GM12878 (cell line): Measurements from ENCODE around the gene UGT8. TPM values are rescaled to one million over a fixed set of nuclear protein-coding genes. Genes with fewer than 3 reads are reported as not detected.

Experiments used
- ATAC-seq: fragments of 200-7000 bp; cut with Tn5 transposase; 3 replicates; pipeline ENCODE4 v1.9.1; 2020; ENCODE audit warnings: mild to moderate bottlenecking, moderate library complexity
- BruUV-seq: library from RNA; stranded (reverse); fragments of 400-500 nt; replicated peaks from 2 replicates; lab custom pipeline; 2021; lab: Mats Ljungman, UMichigan
- CTCF ChIA-PET: fragments of 300-600 bp; sonication (Branson Sonifier 250); formaldehyde crosslinking; extraction: SDS; loops from one replicate; lab custom pipeline; 2021; ENCODE audit warnings: inconsistent platforms; lab: Yijun Ruan, JAX
- POLR2A ChIA-PET: fragments of 350-600 bp; formaldehyde crosslinking; extraction: SDS; loops from one replicate; lab custom pipeline; 2021; ENCODE audit warnings: inconsistent platforms; lab: Charles Lee
- RAD21 ChIA-PET: fragments of 300-600 bp; sonication (Branson Sonifier 250); formaldehyde crosslinking; loops from one replicate; lab custom pipeline; 2023; ENCODE audit warnings: antibody characterized with exemption; ENCODE audit not compliant: unreplicated experiment; lab: Charles Lee
- SMC1A ChIA-PET: fragments of 300-600 bp; sonication (Branson Sonifier 250); formaldehyde crosslinking; loops from one replicate; lab custom pipeline; 2023; ENCODE audit not compliant: unreplicated experiment, uncharacterized antibody; lab: Charles Lee
- DNase-seq: peaks from one replicate; pipeline ENCODE4 v3.0.0-alpha.2; 2011; ENCODE audit warnings: low read depth, low spot score
- FAIRE-seq: peaks from 3 replicates; lab custom pipeline; 2011; peaks lifted over from hg19 to GRCh38; lab: Jason Lieb, UNC
- H2AFZ ChIP-seq: 2 replicates; pipeline ENCODE4 v1.6.0; 2011; ENCODE audit warnings: low read depth, low read length, control low read depth; ENCODE audit not compliant: control insufficient read depth
- H3K27ac ChIP-seq: 2 replicates; pipeline ENCODE4 v1.5.1; 2011; ENCODE audit warnings: control low read depth; ENCODE audit not compliant: control insufficient read depth, insufficient read depth
- H3K27me3 ChIP-seq, 2 experiments: replicated peaks in 1 of 2; 2 replicates each; pipeline versions ENCODE4 v1.6.0 to v1.6.1; 2011; ENCODE audit warnings: low read length in 1 of 2; ENCODE audit not compliant: control insufficient read depth in 2 of 2, insufficient read depth in 2 of 2
- H3K36me3 ChIP-seq, 2 experiments: 2 replicates each; pipeline ENCODE4 v1.5.1; 2011; ENCODE audit warnings: low read length in 1 of 2; ENCODE audit not compliant: control insufficient read depth in 2 of 2, insufficient read depth in 2 of 2
- H3K4me1 ChIP-seq: 2 replicates; pipeline ENCODE4 v1.6.1; 2011; ENCODE audit warnings: mild to moderate bottlenecking, low read length, moderate library complexity, mixed read lengths; ENCODE audit not compliant: control insufficient read depth, insufficient read depth
- H3K4me2 ChIP-seq: 2 replicates; pipeline ENCODE4 v1.6.0; 2011; ENCODE audit warnings: control low read depth; ENCODE audit not compliant: control insufficient read depth, insufficient read depth
- H3K4me3 ChIP-seq: fragments of 200-600 bp; sonication (generic); 2 replicates; pipeline ENCODE4 v1.5.1; 2016
- H3K79me2 ChIP-seq: 2 replicates; pipeline ENCODE4 v1.6.0; 2011; ENCODE audit warnings: low read length; ENCODE audit not compliant: control insufficient read depth, insufficient read depth
- H3K9ac ChIP-seq: 2 replicates; pipeline ENCODE4 v1.8.0; 2011; ENCODE audit warnings: low read length, control low read depth, mixed read lengths; ENCODE audit not compliant: control insufficient read depth, insufficient read depth
- H3K9me3 ChIP-seq: replicated peaks from 3 replicates; pipeline ENCODE4 v1.5.1; 2011; ENCODE audit warnings: mild to moderate bottlenecking, low read length; ENCODE audit not compliant: control insufficient read depth, insufficient read depth
- H4K20me1 ChIP-seq: 2 replicates; pipeline ENCODE4 v1.6.0; 2011; ENCODE audit not compliant: control insufficient read depth, insufficient read depth
- CBX3 ChIP-seq: fragments of 200-600 bp; sonication (generic); IDR thresholded peaks from 2 replicates; pipeline ENCODE4 v1.6.1; 2016; ENCODE audit warnings: low read depth, borderline replicate concordance
- FOXK2 ChIP-seq: fragments of 450-650 bp; IDR thresholded peaks from 2 replicates; pipeline ENCODE4 v1.6.1; 2017; ENCODE audit warnings: mild to moderate bottlenecking, moderate library complexity
- GATAD2B ChIP-seq: fragments of 450-650 bp; conservative IDR thresholded peaks from 2 replicates; pipeline ENCODE4 v1.6.1; 2017; ENCODE audit warnings: low read depth, mild to moderate bottlenecking, moderate library complexity
- HCFC1 ChIP-seq: fragments of 150-350 bp; IDR thresholded peaks from 2 replicates; pipeline ENCODE4 v1.6.1; 2014; ENCODE audit warnings: low read length
- IRF4 ChIP-seq: IDR thresholded peaks from 2 replicates; pipeline ENCODE4 v1.6.1; 2011; ENCODE audit warnings: low read depth, low read length
- MTA3 ChIP-seq: IDR thresholded peaks from 2 replicates; pipeline ENCODE4 v1.6.1; 2012; ENCODE audit warnings: low read length, inconsistent platforms, borderline replicate concordance
- MYC ChIP-seq: IDR thresholded peaks from 2 replicates; pipeline ENCODE4 v1.6.1; 2011; ENCODE audit warnings: mild to moderate bottlenecking, low read length, moderate library complexity, inconsistent platforms; ENCODE audit not compliant: insufficient read depth, insufficient replicate concordance, insufficient read length, severe bottlenecking
- NR2F1 ChIP-seq: fragments of 450-650 bp; conservative IDR thresholded peaks from 2 replicates; pipeline ENCODE4 v1.6.1; 2017; ENCODE audit warnings: mild to moderate bottlenecking
- PAX5 ChIP-seq: IDR thresholded peaks from 2 replicates; pipeline ENCODE4 v1.6.1; 2011; ENCODE audit warnings: low read depth, low read length, borderline replicate concordance
- RAD51 ChIP-seq: fragments of 450-650 bp; IDR thresholded peaks from 2 replicates; pipeline ENCODE4 v1.6.1; 2016; ENCODE audit warnings: moderate library complexity, mild to moderate bottlenecking, inconsistent platforms
- SMAD1 ChIP-seq: fragments of 450-650 bp; IDR thresholded peaks from 2 replicates; pipeline ENCODE4 v1.6.1; 2018; ENCODE audit warnings: mild to moderate bottlenecking, low read depth; ENCODE audit not compliant: partially characterized antibody
- SUZ12 ChIP-seq: fragments of 200-600 bp; sonication (generic); IDR thresholded peaks from one replicate; pipeline ENCODE4 v1.6.1; 2018; ENCODE audit warnings: antibody characterized with exemption, mild to moderate bottlenecking; ENCODE audit not compliant: unreplicated experiment
- TCF7 ChIP-seq: IDR thresholded peaks from 2 replicates; pipeline ENCODE4 v1.6.1; 2014; ENCODE audit warnings: antibody characterized with exemption, borderline replicate concordance
- ZNF217 ChIP-seq: fragments of 450-650 bp; IDR thresholded peaks from 2 replicates; pipeline ENCODE4 v1.6.1; 2017; ENCODE audit warnings: antibody characterized with exemption, mild to moderate bottlenecking
- WGBS: methylation state at CpG from one replicate; pipeline ENCODE4 v1.1.6; 2016; ENCODE audit warnings: low lambda C conversion rate; ENCODE audit not compliant: insufficient replicate concordance, insufficient coverage; ENCODE audit errors: missing lambda C conversion rate; 5-methylcytosine and 5-hydroxymethylcytosine counted together
- in situ Hi-C: fragments of 300-500 bp; cut with MboI; formaldehyde crosslinking; loops from 9 replicates; pipeline ENCODE4 v1.14.3; 2018; ENCODE audit warnings: mixed read lengths
- intact Hi-C: fragments of 100-400 bp; cut with micrococcal nuclease; formaldehyde crosslinking; loops from one replicate; pipeline ENCODE4 v1.14.2; 2022; ENCODE audit not compliant: unreplicated experiment
- polyA plus RNA-seq, 11 experiments: library from polyadenylated mRNA; depleted of rRNA in 4 of 11; unstranded in 6 of 11; stranded (reverse) in 5 of 11; fragments of >200 nt; fragmentation: Nextera tagmentation in 4 of 11; fragmentation: Illumina TruSeq in 1 of 11; extraction: Ambion mirVana in 4 of 11; extraction: Trizol in 1 of 11; gene quantifications; 1 replicate in 1 of 11; 2 replicates in 10 of 11; pipeline versions ENCODE4 v1.2.1 to v1.2.3, GENCODE V29; 2011 to 2016; ENCODE audit warnings: inconsistent platforms in 2 of 11, missing spikeins in 2 of 11, low read depth in 1 of 11
- total RNA-seq, 4 experiments: library from RNA; depleted of rRNA in 3 of 4; stranded (reverse); fragments of >200 nt in 3 of 4; fragmentation: Illumina TruSeq in 1 of 4; extraction: Trizol in 1 of 4; gene quantifications; 2 replicates each; pipeline versions ENCODE4 v1.2.1 to v1.2.3, GENCODE V29; 2013 to 2021
- TF ChIP-seq, protein P1 (sequence below), 3 experiments: IDR thresholded peaks in 2 of 3; conservative IDR thresholded peaks in 1 of 3; 2 replicates each; pipeline ENCODE4 v1.5.1; 2011; ENCODE audit warnings: low read depth in 3 of 3, low read length in 3 of 3, mild to moderate bottlenecking in 3 of 3, control low read depth in 2 of 3, moderate library complexity in 2 of 3, inconsistent platforms in 1 of 3, mixed read lengths in 1 of 3; ENCODE audit not compliant: control insufficient read depth in 2 of 3, insufficient read depth in 1 of 3; ENCODE audit errors: extremely low read depth in 1 of 3

UGT8 gene
- total and polyA plus RNA-seq, 10 of the 15 experiments (the other 5 are each of a cell fraction or from before 2014, with no cell fraction given): 0.16 to 1.1 (median 0.49) TPM

DNA sequence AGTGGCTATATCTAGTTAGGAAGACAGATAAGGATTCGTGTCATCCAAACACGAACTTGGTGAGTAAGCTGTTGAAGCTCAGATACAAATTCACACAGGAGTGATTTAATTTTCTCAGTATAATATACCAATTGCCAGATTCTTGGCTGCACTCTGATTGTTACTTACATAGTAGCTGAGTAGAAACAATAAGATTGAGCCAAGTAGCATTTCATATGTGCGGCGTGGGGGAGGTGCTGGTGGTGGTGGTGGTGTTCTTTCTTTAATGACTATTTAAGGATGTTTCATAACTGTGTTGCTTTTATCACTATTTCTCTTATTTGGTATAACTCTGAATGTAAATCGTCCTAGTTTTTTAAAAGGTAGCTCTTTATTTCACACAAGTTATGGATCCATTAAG is 102.9 kb downstream of the UGT8 start:
- no peak overlapping the region for H3K9ac ChIP-seq
- DNase-seq: no peak
- ChIA-PET SMC1A (interaction anchor here (0.6 to 1.0 kb wide), 2 partner anchors 9 to 102 kb away, joined by 3 read pairs; no protein-coding TSS in a partner anchor), RAD21 (interaction anchor here (1.1 to 1.2 kb wide), 2 partner anchors 314 to 318 kb away, joined by 3 read pairs; no protein-coding TSS in a partner anchor), POLR2A (no interaction called here), CTCF (no interaction called here)
- intact Hi-C loops (no loop called here), in situ Hi-C loops (no loop called here)
- H3K4me2 ChIP-seq: no peak overlapping the region
- no peak for FAIRE-seq
- no peak for ATAC-seq
- TF ChIP-seq HCFC1 (no peak), NR2F1 (no peak), RAD51 (no peak), GATAD2B (no peak), SUZ12 (no peak), MTA3 (no peak)
- H2AFZ ChIP-seq: no peak overlapping the region
- H3K79me2 ChIP-seq: no peaks in the 10 kb centered on the region
- no peaks in the 10 kb centered on the region; a peak in 1 of 4 replicates for H3K27me3 ChIP-seq
- no peak overlapping the region for H3K4me3 ChIP-seq
- H3K4me1 ChIP-seq: no peaks in the 10 kb centered on the region
- H3K9me3 ChIP-seq: no peaks in the 10 kb centered on the region
- WGBS: 42% methylated on average over 5 of the region's 5 CpGs
- no peaks in the 10 kb centered on the region for H4K20me1 ChIP-seq
- H3K27ac ChIP-seq: no peak overlapping the region
- no TSS peak for BruUV-seq
- H3K36me3 ChIP-seq: no peaks in the 10 kb centered on the region

- H3K4me3 ChIP-seq: no peak overlapping the region
- no peaks in the 10 kb centered on the region for H3K36me3 ChIP-seq
- no peaks in the 10 kb centered on the region for H3K27me3 ChIP-seq
- ATAC-seq (no peak), FAIRE-seq (no peak), DNase-seq (no peak)
- intact Hi-C loops: no loop called here
- no peaks in the 10 kb centered on the region for H3K79me2 ChIP-seq
- no TSS peak for BruUV-seq
- H3K27ac ChIP-seq: no peak overlapping the region
- ChIA-PET SMC1A (interaction anchor here (0.8 to 1.1 kb wide), 3 partner anchors 11 to 329 kb away, joined by 3 read pairs; no protein-coding TSS in a partner anchor), CTCF (interaction anchor here (1.6 kb wide), 1 partner anchor 91 kb away, joined by 4 read pairs; no protein-coding TSS in a partner anchor), POLR2A (no interaction called here), RAD21 (no interaction called here)
- in situ Hi-C loops: no loop called here
- H2AFZ ChIP-seq: no peak overlapping the region
- H3K9ac ChIP-seq: no peak overlapping the region
- no peak overlapping the region for H3K4me2 ChIP-seq
- H4K20me1 ChIP-seq: no peaks in the 10 kb centered on the region
- no peaks in the 10 kb centered on the region for H3K4me1 ChIP-seq
- H3K9me3 ChIP-seq: no peaks in the 10 kb centered on the region
- TF ChIP-seq TCF7: no peak
- TF ChIP-seq CBX3: no peak
- no peak for TF ChIP-seq ZNF217
- no peak for TF ChIP-seq IRF4
- TF ChIP-seq FOXK2: no peak
- TF ChIP-seq MYC: no peak
- TF ChIP-seq, protein P1, sequence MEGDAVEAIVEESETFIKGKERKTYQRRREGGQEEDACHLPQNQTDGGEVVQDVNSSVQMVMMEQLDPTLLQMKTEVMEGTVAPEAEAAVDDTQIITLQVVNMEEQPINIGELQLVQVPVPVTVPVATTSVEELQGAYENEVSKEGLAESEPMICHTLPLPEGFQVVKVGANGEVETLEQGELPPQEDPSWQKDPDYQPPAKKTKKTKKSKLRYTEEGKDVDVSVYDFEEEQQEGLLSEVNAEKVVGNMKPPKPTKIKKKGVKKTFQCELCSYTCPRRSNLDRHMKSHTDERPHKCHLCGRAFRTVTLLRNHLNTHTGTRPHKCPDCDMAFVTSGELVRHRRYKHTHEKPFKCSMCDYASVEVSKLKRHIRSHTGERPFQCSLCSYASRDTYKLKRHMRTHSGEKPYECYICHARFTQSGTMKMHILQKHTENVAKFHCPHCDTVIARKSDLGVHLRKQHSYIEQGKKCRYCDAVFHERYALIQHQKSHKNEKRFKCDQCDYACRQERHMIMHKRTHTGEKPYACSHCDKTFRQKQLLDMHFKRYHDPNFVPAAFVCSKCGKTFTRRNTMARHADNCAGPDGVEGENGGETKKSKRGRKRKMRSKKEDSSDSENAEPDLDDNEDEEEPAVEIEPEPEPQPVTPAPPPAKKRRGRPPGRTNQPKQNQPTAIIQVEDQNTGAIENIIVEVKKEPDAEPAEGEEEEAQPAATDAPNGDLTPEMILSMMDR (IDR thresholded peaks at IDR 0.05 in 2 of 3, conservative IDR thresholded peaks at IDR 0.05 in 1 of 3; ENCODE audit: control insufficient read depth in 2 of 3, extremely low read depth in 1 of 3, insufficient read depth in 1 of 3, low read depth in 3 of 3, low read length in 3 of 3): no peak
- no peak for TF ChIP-seq PAX5
- TF ChIP-seq SMAD1: no peak
Measured at GRCh38 chr4:114717432-114717831, 118.8 kb downstream of the UGT8 start.
